GM23248 (cell line): Measurements from ENCODE around the gene UBE2D4. TPM values are rescaled to one million over a fixed set of nuclear protein-coding genes. Genes with fewer than 3 reads are reported as not detected.
A peak's percentile ranks its signal among the peaks of the same experiment; 100 is the strongest.
"Not testable (repeated sequence)": the region's sequence is repeated elsewhere in the genome, so short reads cannot be mapped to it uniquely, and the experiment has no call there.

Experiments
- DNase-seq: peaks from one replicate; pipeline ENCODE4 v3.0.0-alpha.2; 2015
- H2AFZ ChIP-seq: fragments of 200-600 bp; sonication (generic); 2 replicates; pipeline ENCODE4 v1.6.1; 2016; ENCODE audit warnings: antibody characterized with exemption
- H3F3A ChIP-seq: fragments of 200-600 bp; sonication (generic); 2 replicates; pipeline ENCODE4 v1.6.1; 2016; ENCODE audit warnings: mild to moderate bottlenecking, antibody characterized with exemption, mixed run types; ENCODE audit not compliant: insufficient read depth
- H3K27ac ChIP-seq: fragments of 200-600 bp; sonication (generic); 2 replicates; pipeline ENCODE4 v1.5.1; 2016; ENCODE audit warnings: mild to moderate bottlenecking
- H3K27me3 ChIP-seq: fragments of 200-600 bp; sonication (generic); replicated peaks from 2 replicates; pipeline ENCODE4 v1.6.1; 2016; ENCODE audit warnings: mild to moderate bottlenecking; ENCODE audit not compliant: insufficient read depth
- H3K36me3 ChIP-seq: fragments of 200-600 bp; sonication (generic); 2 replicates; pipeline ENCODE4 v1.6.1; 2016; ENCODE audit warnings: low read depth, mild to moderate bottlenecking
- H3K4me1 ChIP-seq: fragments of 200-600 bp; sonication (generic); 2 replicates; pipeline ENCODE4 v1.6.1; 2016; ENCODE audit warnings: mild to moderate bottlenecking; ENCODE audit not compliant: insufficient read depth
- H3K4me2 ChIP-seq: fragments of 200-600 bp; sonication (generic); one replicate; pipeline ENCODE4 v1.6.1; 2016; ENCODE audit warnings: mild to moderate bottlenecking; ENCODE audit not compliant: unreplicated experiment
- H3K4me3 ChIP-seq: fragments of 200-600 bp; sonication (generic); 2 replicates; pipeline ENCODE4 v1.5.1; 2016; ENCODE audit warnings: mild to moderate bottlenecking
- H3K79me2 ChIP-seq: fragments of 200-600 bp; sonication (generic); 2 replicates; pipeline ENCODE4 v1.6.1; 2016; ENCODE audit warnings: mild to moderate bottlenecking; ENCODE audit not compliant: insufficient read depth
- H3K9ac ChIP-seq: fragments of 200-600 bp; sonication (generic); 2 replicates; pipeline ENCODE4 v1.6.1; 2016; ENCODE audit warnings: mild to moderate bottlenecking
- H3K9me2 ChIP-seq: fragments of 200-600 bp; sonication (generic); 2 replicates; pipeline ENCODE4 v1.6.1; 2016; ENCODE audit warnings: mixed run types, mild to moderate bottlenecking, moderate library complexity; ENCODE audit not compliant: insufficient read depth
- H3K9me3 ChIP-seq: fragments of 200-600 bp; sonication (generic); one replicate; pipeline ENCODE4 v1.6.1; 2017; ENCODE audit warnings: low read depth
- H4K20me1 ChIP-seq: fragments of 200-600 bp; sonication (generic); 2 replicates; pipeline ENCODE4 v1.6.0; 2016; ENCODE audit not compliant: insufficient read depth
- EZH2 ChIP-seq: fragments of 200-600 bp; sonication (generic); IDR thresholded peaks from 2 replicates; pipeline ENCODE4 v1.6.1; 2018; ENCODE audit warnings: antibody characterized with exemption, mild to moderate bottlenecking; ENCODE audit not compliant: insufficient read depth, poor library complexity, severe bottlenecking
- EZH2phosphoT487 ChIP-seq: fragments of 200-600 bp; sonication (generic); IDR thresholded peaks from 2 replicates; pipeline ENCODE4 v1.6.1; 2018; ENCODE audit warnings: antibody characterized with exemption, moderate library complexity, mild to moderate bottlenecking, low read depth; ENCODE audit not compliant: insufficient read depth
- WGBS, 2 experiments: methylation state at CpG; one replicate each; pipeline ENCODE4 v1.1.6; 2015 to 2017; ENCODE audit warnings: low lambda C conversion rate in 2 of 2, low coverage in 1 of 2; ENCODE audit errors: missing lambda C conversion rate in 2 of 2; 5-methylcytosine and 5-hydroxymethylcytosine counted together
- in situ Hi-C: fragments of 300-500 bp; cut with MboI; formaldehyde crosslinking; loops from 2 replicates; pipeline ENCODE4 v1.15.0; 2020
- polyA plus RNA-seq: library from polyadenylated mRNA; unstranded; fragments of >200 nt; fragmentation: Nextera tagmentation; extraction: Ambion mirVana; gene quantifications from 2 replicates; pipeline ENCODE4 v1.2.1, GENCODE V29; 2016
- total RNA-seq: library from RNA; depleted of rRNA; stranded (reverse); fragments of >200 nt; shearing (Covaris generic); gene quantifications from 2 replicates; pipeline ENCODE4 v1.2.3, GENCODE V29; 2014

Gene UBE2D4
- total and polyA plus RNA-seq, 2 experiments from 2014 or later: 20.5 to 21.7 TPM

- TF ChIP-seq EZH2phosphoT487: no peak
- TF ChIP-seq EZH2: no peak
- in situ Hi-C loops: no loop called here
- WGBS, 2 experiments: 100% methylated on average over 1 of the region's 1 CpG; no CpG with 5 or more reads in 1 of the 2 experiments
- Histone ChIP-seq H3K4me1 (no peaks in the 10 kb centered on the region), H3K36me3 (no peaks in the 10 kb centered on the region), H3K9me2 (no peaks in the 10 kb centered on the region), H3K27ac (no peak overlapping the region), H3K9me3 (no peaks in the 10 kb centered on the region), H3K27me3 (no peaks in the 10 kb centered on the region), H3F3A (no peaks in the 10 kb centered on the region), H2AFZ (no peak overlapping the region), H4K20me1 (no peaks in the 10 kb centered on the region), H3K4me2 (no peak overlapping the region), H3K79me2 (no peaks in the 10 kb centered on the region), H3K9ac (no peak overlapping the region), H3K4me3 (no peak overlapping the region)
- DNase-seq: no peak
Measured at GRCh38 chr7:43977525-43977924, 51.3 kb downstream of the UBE2D4 start.

GRCh38 chr7:43978102-43978501 is 51.9 kb downstream of the UBE2D4 start:
- DNase-seq, in situ Hi-C loops, H3K27me3 ChIP-seq, H3K4me2 ChIP-seq, H3K9me2 ChIP-seq, H3K79me2 ChIP-seq, H3K27ac ChIP-seq, H3K4me1 ChIP-seq, H3K4me3 ChIP-seq, H4K20me1 ChIP-seq, H3K36me3 ChIP-seq, H3K9me3 ChIP-seq, H3F3A ChIP-seq, H3K9ac ChIP-seq, H2AFZ ChIP-seq: not testable (repeated sequence)
- WGBS, 2 experiments: 93 to 97% methylated on average over 11 of the region's 11 CpGs

DNA sequence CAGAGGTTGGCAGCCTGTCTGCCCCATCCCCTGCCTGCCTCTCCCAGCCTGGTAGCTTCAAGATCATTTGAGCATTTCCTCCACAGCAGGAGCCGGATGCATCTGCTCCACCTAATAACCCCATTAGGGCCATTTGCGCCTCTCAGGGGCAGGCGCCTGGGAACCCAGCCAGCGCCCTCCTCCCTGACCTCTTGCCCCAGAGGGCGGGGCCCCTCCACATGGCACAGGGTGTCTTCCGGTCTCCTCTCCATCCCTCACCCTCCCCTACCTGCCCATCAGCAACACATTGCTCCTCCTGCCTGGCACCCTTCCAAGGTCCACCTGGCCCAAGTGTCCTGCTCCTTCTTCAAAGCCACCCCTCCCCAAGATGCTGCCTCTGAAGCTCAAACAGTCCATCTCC is 56.6 kb downstream of the UBE2D4 start:
- H3K4me2 ChIP-seq, H2AFZ ChIP-seq, H3K79me2 ChIP-seq, in situ Hi-C loops, H3K27ac ChIP-seq, H3K9ac ChIP-seq, H4K20me1 ChIP-seq, H3F3A ChIP-seq, DNase-seq, H3K9me2 ChIP-seq, H3K4me1 ChIP-seq, H3K4me3 ChIP-seq, H3K27me3 ChIP-seq, H3K9me3 ChIP-seq, H3K36me3 ChIP-seq: not testable (repeated sequence)
- WGBS, 2 experiments: no CpG with 5 or more reads among the region's 6 CpGs

DNA sequence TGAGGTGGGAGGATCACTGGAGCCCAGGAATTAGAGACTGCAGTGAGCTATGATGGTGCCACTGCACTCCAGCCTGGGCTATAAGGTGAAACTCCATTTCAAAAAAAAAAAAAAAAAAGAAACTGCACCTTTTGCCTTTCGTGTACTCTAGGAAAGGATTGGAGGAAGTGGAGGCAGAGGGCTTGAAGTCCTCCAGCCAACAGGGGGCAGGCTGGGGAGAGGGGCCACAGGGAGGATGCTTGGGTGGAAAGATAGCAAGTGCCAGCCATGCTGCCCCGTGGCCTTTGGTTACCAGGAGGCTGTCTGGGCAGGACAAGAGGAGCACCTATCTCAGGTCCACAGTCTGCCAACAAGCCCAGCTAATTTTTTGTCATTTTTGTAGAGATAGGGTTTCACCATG is 57.5 kb downstream of the UBE2D4 start:
- H3K9ac ChIP-seq, H3K4me3 ChIP-seq, H3K27ac ChIP-seq, H3K9me3 ChIP-seq, H3F3A ChIP-seq, H4K20me1 ChIP-seq, H3K27me3 ChIP-seq, H3K36me3 ChIP-seq, H3K4me1 ChIP-seq, H3K79me2 ChIP-seq, DNase-seq, H3K4me2 ChIP-seq, H3K9me2 ChIP-seq, H2AFZ ChIP-seq, in situ Hi-C loops: not testable (repeated sequence)
- 88 to 96% methylated on average over 1 to 2 of the region's 2 CpGs for WGBS, 2 experiments

- WGBS, 2 experiments: 24 to 27% methylated on average over 19 to 28 of the region's 33 CpGs
- H3F3A ChIP-seq: not testable (repeated sequence)
- peak overlapping the region; percentile 40 for H3K4me2 ChIP-seq
Measured at GRCh38 chr7:43985904-43986864, 59.9 kb downstream of the UBE2D4 start.

GRCh38 chr7:43987476-43987875 is 61.2 kb downstream of the UBE2D4 start:
- H3K4me2 ChIP-seq, H3K27ac ChIP-seq, H3K79me2 ChIP-seq, H3K9me2 ChIP-seq, in situ Hi-C loops, DNase-seq, H3K36me3 ChIP-seq, H2AFZ ChIP-seq, H3F3A ChIP-seq, H3K27me3 ChIP-seq, H3K4me1 ChIP-seq, H3K9me3 ChIP-seq, H3K4me3 ChIP-seq, H4K20me1 ChIP-seq, H3K9ac ChIP-seq: not testable (repeated sequence)
- WGBS, 2 experiments: 74 to 79% methylated on average over 8 to 9 of the region's 9 CpGs

More at GRCh38 chr7:43985904-43986864, 59.9 kb downstream of the UBE2D4 start:
- H3K4me3 ChIP-seq, H2AFZ ChIP-seq, in situ Hi-C loops, H3K9me2 ChIP-seq, H3K9me3 ChIP-seq, H3K9ac ChIP-seq, H3K27me3 ChIP-seq, H4K20me1 ChIP-seq, H3K36me3 ChIP-seq, H3K27ac ChIP-seq, H3K79me2 ChIP-seq, H3K4me1 ChIP-seq: not testable (repeated sequence)
- DNase-seq: peak; percentile 78

GRCh38 chr7:43990011-43990585 is 63.9 kb downstream of the UBE2D4 start:
- not testable (repeated sequence) for H3K79me2 ChIP-seq

More at GRCh38 chr7:43990011-43990585, 63.9 kb downstream of the UBE2D4 start:
- H3K27ac ChIP-seq, H3K4me1 ChIP-seq, in situ Hi-C loops, H4K20me1 ChIP-seq, H3K9me2 ChIP-seq, H3F3A ChIP-seq, H3K9me3 ChIP-seq, H3K9ac ChIP-seq, H2AFZ ChIP-seq, H3K27me3 ChIP-seq, H3K36me3 ChIP-seq, DNase-seq, H3K4me3 ChIP-seq, H3K4me2 ChIP-seq: not testable (repeated sequence)
- whole genome bisulfite sequencing, 2 experiments: 82 to 91% methylated on average over 10 to 12 of the region's 12 CpGs
